Breast epithelium (tissue), 3 donors: Measurements from ENCODE around the gene TGIF1.

Experiments used
- POLR2A ChIP-seq: fragments of 450-650 bp; IDR thresholded peaks from one replicate; pipeline ENCODE4 v1.6.1; 2016; ENCODE audit warnings: antibody characterized with exemption, mild to moderate bottlenecking, moderate library complexity
- TF ChIP-seq, protein P1 (sequence below), 3 donors: fragments of 450-650 bp; IDR thresholded peaks; one replicate each; pipeline ENCODE4 v1.5.1; 2016 to 2017; ENCODE audit warnings: antibody characterized with exemption in 3 of 3, mild to moderate bottlenecking in 3 of 3, moderate library complexity in 3 of 3

DNA sequence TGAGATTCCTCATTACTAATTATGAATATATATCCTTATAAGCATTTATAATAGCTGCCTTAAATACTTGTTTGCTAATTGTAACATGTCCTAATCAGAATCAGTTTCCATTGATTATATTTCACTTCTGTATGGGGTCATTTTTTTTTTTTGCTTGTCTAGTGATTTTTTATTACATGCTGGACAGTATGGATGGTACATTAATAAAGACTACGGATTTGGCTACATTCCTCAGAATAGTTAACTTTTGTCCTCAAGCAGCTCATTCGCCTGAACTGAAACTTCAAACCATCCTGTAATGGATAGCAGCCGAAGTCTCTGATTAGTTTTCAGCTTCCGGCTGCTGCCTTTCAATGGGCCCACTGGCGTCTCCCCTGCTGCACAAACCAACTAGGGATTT, 11.7 kb downstream of the TGIF1 start:
- TF ChIP-seq, protein P1, sequence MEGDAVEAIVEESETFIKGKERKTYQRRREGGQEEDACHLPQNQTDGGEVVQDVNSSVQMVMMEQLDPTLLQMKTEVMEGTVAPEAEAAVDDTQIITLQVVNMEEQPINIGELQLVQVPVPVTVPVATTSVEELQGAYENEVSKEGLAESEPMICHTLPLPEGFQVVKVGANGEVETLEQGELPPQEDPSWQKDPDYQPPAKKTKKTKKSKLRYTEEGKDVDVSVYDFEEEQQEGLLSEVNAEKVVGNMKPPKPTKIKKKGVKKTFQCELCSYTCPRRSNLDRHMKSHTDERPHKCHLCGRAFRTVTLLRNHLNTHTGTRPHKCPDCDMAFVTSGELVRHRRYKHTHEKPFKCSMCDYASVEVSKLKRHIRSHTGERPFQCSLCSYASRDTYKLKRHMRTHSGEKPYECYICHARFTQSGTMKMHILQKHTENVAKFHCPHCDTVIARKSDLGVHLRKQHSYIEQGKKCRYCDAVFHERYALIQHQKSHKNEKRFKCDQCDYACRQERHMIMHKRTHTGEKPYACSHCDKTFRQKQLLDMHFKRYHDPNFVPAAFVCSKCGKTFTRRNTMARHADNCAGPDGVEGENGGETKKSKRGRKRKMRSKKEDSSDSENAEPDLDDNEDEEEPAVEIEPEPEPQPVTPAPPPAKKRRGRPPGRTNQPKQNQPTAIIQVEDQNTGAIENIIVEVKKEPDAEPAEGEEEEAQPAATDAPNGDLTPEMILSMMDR (IDR thresholded peaks at IDR 0.05): no peak
- TF ChIP-seq POLR2A: no peak
